ENCODE data around the gene ZCCHC24.

ZCCHC24 gene

DNA sequence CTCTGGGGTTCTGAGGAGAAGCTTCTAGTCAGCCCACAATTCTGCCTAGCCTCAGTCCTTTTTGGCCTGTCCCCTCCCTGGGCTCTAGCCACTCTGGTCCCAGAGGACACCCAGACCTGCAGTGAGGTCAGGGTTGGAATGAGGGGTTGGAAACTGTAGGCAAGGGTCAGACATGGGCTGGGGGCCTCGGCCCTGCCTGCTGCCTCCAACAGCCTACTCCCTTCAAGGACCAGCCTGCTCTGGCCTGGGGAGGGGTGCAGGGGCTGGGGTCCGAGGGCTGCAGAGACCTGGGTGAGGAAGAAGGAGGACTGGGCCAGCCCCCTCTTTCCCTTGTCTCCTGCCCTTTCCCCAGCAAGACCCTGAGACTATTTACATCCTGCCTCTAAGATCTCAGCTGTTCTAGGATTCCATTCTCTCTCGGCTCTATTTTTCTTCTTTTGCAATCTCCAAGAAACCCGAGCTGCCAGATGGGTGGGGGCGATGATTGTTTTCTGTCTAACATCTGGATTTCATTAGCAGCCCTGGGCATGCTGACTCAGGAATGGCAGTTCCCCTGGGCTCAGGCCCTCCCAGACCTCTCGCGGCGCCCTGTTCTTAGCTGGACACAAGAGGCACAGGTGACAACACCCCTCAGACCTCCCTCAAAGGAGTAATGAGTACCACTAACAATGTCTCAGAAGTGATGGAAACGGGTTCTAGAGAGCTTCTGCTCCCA, 23.1 kb downstream of the ZCCHC24 start:
- no peak for TF ChIP-seq ZNF274 (IDR thresholded peaks at IDR 0.05; ENCODE audit: low read depth, low read length)
- H3K4me3 ChIP-seq (ENCODE audit: low read length) = no peak overlapping the region

DNA sequence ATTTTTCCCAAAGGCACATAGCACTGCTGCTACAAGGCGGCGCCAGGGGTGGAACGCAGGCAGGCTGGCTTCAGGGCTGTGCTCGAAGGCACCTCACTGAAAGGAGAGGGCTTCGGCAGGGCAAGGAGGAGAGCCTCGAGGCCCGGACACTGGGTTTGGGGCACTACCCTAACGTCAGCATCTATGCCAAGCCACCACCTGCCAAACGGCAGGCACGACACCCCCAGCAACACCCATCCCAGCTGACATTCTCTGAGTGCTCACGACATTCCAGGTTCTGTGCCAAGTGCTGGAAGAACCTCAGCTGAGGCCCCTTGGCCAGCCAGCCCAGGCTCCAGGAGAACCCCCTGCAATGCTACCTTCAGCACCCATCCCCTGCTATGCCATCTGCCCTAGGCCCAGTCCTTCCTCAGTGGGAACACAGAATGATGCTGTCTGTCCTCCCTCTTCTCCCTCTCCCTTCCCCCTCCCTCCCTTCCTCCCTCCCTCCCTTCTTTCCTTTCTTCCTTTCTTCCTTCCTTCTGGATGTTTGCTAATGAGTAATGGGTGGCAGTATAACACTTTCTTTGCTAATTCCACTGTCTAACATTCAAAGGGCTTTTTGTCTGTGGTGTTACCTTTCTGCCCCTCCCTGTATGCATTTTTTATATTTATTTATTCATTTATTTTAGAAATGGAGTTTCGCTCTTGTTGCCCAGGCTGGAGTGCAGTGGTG, 24.3 kb downstream of the ZCCHC24 start:
- no peak overlapping the region for H3K4me3 ChIP-seq (ENCODE audit: low read length)
- TF ChIP-seq ZNF274 (IDR thresholded peaks at IDR 0.05; ENCODE audit: low read depth, low read length) = no peak

DNA sequence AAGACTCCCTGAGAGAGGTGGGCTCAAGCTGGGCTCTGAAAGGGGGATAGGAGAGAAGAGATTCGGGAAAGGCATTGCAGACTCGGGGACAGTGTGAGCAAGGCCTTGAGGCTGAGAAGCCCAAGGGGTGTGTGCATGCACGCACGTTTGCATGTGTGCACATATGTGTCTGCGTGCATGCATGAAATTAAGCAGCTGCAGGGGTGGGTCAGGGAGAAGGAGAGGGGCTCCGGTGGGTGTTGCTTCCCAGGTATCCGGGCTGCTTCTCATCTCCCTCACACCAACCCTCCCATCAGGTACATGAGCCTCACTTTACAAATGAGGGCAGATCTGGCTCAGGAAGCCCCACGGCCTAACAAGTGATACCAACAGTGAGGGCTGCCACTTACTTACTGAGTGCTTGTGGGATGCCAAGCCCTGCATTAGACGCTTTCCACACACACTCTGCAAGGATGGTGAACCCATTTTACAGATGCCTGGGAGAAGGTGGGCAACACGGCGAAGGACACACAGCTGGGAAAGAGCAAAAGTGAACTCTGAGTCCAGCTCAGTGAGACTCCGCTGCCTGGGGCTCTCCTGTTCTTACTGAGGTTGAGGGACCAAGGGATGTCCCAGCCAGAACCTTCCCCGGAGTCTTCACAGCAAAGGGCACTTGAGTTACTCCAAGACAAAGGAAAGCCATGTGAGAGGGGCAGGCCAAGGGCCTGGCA, 26.4 kb downstream of the ZCCHC24 start:
- H3K4me3 ChIP-seq (ENCODE audit: low read length) = no peak overlapping the region
- TF ChIP-seq ZNF274 (IDR thresholded peaks at IDR 0.05; ENCODE audit: low read depth, low read length) = no peak

DNA sequence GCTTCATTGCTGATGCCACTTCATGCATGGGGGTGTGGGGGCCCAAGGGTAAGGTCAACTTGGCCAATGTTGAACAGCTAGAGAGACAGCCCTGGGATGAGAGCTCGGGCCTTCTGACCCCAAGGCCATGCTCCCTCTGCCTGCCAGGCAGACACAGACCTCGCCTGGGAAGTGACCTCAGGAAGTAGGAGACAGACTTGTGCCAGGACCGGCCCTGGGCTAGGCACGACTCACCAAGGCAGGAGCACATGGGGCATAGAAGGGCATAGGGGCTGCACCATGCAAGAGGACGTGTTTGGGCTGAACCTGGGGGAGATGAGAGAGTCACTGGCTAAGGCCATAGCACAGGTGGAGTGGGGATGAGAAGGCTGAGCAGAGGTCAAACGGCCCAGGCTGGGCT, 27.1 kb downstream of the ZCCHC24 start:
- TF ChIP-seq ZNF274 (IDR thresholded peaks at IDR 0.05; ENCODE audit: low read depth, low read length) = no peak
- H3K4me3 ChIP-seq (ENCODE audit: low read length) = no peak overlapping the region

DNA sequence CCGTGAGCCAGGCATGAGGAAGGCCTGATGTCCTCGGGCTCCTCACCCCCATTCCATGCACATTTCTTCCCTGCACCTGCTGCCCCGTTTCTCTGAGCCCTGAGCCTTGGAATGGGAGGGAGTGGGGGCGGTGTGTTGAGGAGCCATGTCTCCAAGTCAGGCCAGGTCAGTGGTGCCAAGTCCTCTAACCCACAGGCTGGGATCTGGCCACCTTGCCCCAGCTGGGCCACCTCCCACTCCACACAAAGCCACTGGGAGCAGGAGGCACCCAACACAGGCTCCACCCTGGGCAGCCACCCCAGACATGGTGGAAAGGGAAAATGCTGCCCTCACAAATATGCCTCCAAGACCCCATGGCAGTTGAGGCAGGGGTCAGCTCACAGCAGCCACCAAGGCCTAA, 27.7 kb downstream of the ZCCHC24 start:
- no peak for TF ChIP-seq ZNF274 (IDR thresholded peaks at IDR 0.05; ENCODE audit: low read depth, low read length)
- no peak overlapping the region for H3K4me3 ChIP-seq (ENCODE audit: low read length)

DNA sequence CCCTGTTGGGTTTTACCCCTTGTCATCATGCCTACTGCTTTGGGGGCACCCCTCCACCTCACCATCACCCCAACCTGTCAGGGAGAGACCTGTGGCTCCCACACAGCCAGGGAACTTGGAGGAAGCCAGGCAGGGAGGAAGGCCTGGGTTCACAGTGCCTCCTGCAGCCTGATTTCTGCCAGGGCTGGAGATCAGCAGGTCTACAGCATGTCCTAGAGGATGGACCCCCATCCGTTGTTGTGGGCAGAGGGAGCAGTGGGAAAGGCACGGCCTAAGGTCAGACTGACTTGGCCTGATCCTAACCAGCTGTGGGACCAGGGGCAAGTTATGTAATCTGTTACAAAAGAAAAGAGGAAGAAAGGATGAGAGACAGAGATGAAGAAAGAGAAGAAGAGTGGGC, 28.2 kb downstream of the ZCCHC24 start:
- no peak for TF ChIP-seq ZNF274 (IDR thresholded peaks at IDR 0.05; ENCODE audit: low read depth, low read length)
- H3K4me3 ChIP-seq (ENCODE audit: low read length) = no peak overlapping the region

DNA sequence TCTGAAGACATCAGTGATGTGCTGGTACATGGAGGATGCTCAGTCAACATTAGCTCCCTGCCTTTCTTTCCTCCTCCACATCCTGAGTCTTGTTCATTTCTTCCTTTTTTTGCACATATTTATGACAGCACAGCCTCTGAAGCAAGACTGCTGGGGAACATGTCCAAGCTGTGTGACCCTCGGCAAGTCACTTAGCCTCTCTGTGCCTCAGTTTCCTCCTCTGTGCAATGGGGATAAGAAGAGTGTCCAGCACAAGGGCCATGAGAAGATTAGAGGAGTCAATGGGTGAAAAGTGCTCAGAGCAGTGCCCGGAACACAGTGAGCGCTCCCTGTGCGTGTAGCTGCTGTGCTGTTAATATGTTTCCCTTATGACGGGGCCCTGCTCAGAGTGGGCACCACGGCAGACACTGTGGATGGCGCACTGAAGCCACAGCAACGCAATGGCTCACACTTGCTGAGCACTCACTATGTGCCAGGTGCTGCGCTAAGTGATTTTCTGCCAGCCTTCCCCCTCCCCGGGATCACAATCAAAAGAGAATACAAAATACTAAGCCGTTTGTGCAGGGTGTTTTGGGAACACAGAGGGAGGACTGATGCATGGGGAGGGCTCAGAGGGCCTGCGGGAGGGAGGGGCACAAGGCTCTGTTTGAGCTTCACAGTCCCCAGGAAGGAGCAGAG, 28.7 kb downstream of the ZCCHC24 start:
- no peak for TF ChIP-seq ZNF274 (IDR thresholded peaks at IDR 0.05; ENCODE audit: low read depth, low read length)
- no peak overlapping the region for H3K4me3 ChIP-seq (ENCODE audit: low read length)

DNA sequence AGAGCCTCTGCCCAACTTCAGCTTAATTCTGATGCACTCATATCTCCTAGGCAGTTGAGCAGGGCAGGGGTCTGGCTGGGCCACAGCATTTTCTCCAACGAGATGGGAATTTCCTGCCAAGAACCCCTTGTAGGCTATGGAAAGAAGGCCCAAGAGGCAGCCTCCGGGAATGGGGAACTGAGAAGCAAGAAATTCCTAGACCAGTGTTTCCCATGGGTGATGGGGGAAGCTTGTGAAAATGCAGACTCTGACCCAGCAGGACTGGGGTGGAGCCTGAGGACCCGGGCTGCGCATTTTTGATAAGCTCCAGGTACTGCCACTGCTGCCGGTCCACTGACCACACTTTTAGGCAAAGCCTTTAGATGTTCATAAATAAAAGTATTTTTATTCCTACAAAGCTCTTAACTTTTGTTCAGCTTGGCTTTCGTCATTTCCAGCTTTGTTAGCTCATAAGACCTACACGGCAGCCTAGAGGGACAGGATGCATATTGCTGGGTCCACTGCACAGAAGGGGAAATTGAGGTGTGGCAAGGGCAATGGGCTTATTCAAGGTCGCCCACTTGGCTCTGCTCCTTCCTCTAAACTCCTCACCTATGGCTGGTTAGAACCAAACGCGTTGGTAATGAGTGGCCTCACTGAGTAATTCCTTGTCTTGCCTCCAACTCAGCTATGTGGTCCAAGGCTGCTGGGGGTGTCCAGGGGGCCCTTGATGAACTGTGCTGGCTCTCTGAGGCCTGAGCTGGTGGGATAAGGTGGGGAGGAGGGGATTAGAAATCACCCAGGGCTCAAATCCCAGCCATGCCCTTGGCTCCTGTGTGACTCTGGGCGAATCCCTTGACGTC, 29.5 kb downstream of the ZCCHC24 start:
- TF ChIP-seq ZNF274 (IDR thresholded peaks at IDR 0.05; ENCODE audit: low read depth, low read length) = no peak
- H3K4me3 ChIP-seq (ENCODE audit: low read length) = no peak overlapping the region

DNA sequence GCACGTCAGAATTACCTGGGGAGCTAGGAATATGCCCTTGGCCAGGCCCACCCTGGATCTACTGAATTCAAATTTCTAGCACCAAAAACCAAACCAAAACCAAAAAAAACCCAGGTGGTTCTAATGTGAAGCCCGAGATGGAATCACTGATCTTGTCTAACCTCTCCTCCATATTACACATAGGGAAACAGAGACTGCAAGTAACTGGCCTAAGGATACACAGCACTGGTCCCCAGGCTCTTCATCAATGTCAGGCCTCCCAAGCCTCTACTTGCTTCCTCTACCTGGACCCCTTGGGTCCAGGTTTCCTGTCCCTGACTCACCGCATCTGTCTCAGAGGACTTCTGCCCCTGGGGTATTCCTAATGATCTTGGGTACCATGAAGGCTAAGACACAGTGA, 30.7 kb downstream of the ZCCHC24 start:
- no peak overlapping the region for H3K4me3 ChIP-seq (ENCODE audit: low read length)
- no peak for TF ChIP-seq ZNF274 (IDR thresholded peaks at IDR 0.05; ENCODE audit: low read depth, low read length)

DNA sequence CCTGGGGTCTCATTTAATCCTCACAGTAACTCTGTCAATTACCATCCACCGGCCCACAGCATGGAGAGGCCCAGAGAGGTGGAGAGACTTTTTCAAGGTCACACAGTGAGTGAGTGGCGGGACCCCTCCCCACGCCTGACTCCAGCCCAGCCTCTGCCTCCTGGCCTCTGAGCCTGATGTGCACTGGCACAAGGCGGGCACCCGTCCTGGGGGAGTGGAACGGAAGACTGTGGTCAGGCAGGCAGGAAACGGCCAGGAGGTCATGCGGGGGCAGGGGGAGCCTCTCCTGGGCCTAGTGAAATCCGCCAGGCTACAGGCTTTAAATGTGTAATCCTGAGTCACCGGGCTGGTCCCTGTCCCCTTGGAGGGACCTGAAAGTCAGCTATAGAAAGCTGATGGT, 32.2 kb downstream of the ZCCHC24 start:
- H3K4me3 ChIP-seq (ENCODE audit: low read length) = no peak overlapping the region
- no peak for TF ChIP-seq ZNF274 (IDR thresholded peaks at IDR 0.05; ENCODE audit: low read depth, low read length)

DNA sequence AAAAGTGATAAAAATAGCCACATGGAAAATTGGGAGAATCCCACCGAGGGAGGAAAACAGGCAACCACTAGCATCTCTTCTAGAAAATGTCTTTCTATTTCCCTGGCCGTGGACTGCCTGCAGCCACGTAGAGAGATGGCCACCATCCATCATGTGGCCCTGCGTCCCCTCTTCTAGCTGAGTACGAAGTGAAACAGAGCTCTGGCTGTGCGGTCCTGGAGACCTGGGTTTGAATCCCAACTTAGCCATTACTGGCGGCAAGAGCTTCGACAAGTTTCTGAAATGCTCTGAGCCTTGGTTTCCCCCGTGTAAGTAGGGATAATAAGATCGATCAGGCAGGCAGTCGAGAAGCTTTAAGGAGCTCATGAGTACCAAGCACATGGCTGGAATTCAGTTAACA, 32.9 kb downstream of the ZCCHC24 start:
- no peak overlapping the region for H3K4me3 ChIP-seq (ENCODE audit: low read length)

DNA sequence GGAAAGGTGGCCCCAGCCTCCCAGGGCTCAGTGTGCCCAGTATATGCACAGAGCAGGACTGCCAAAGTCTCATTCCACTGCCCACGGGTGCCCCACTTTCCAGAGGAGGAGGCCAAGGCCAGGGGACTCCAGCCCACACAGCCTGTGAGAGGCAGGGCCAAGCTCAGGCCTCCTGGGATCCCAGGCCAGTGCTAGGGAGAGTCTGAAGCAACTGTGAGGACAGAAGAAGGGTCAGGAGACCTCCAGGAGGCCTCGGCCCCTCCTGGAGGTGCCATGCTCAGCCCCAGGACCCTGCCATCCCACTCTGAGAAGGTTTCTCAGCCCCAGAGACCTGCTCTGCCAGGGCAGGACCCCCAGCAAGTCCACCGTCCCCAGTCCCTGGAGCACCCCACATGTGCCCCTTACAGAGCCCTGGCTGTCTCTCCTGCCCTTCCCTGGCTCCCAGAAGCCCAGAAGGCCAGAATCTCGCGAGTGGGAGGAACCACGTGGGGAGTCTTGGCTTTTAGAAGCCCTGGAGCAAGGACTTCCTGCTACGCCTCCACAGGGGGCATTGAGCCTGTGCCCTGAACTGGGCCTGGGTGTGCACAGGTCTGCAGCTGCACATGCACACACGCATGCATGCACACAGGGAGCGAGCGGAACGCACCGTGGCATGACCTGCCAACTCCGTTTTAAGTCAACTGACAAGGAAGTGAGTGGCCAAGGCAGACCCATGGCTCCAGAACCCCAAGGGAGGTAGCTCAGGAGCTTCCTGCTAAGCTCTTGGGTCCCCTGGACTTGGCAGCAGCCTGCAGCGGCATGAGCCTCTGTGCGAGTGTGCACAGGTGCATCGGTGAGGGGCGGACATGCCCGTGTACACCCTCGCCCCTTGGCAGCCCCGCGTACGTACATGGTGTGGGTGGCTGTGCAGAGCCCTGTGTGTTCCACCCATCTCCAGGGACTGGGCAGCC, 33.6 kb downstream of the ZCCHC24 start:
- H3K4me3 ChIP-seq (ENCODE audit: low read length) = no peak overlapping the region
- TF ChIP-seq ZNF274 (IDR thresholded peaks at IDR 0.05; ENCODE audit: low read depth, low read length) = no peak

More for the DNA sequence above, 32.9 kb downstream of the ZCCHC24 start:
- no peak for TF ChIP-seq ZNF274 (IDR thresholded peaks at IDR 0.05; ENCODE audit: low read depth, low read length)
